Endothelial cell of umbilical vein (primary cell): ENCODE results near the gene SLC8A2.

Experiments used
- EZH2 ChIP-seq: IDR thresholded peaks from 2 replicates; pipeline ENCODE4 v1.6.1; 2012; ENCODE audit warnings: borderline replicate concordance, low read depth, mild to moderate bottlenecking, moderate library complexity, low read length, inconsistent platforms; ENCODE audit not compliant: severe bottlenecking
- JUN ChIP-seq: IDR thresholded peaks from 2 replicates; pipeline ENCODE4 v1.6.1; 2011; ENCODE audit warnings: borderline replicate concordance, low read depth; ENCODE audit not compliant: insufficient read length, insufficient read depth
- POLR2A ChIP-seq: IDR thresholded peaks from 2 replicates; pipeline ENCODE4 v1.6.1; 2012; ENCODE audit warnings: low read depth, mild to moderate bottlenecking, control low read depth, low read length
- POLR2AphosphoS5 ChIP-seq: IDR thresholded peaks from 2 replicates; pipeline ENCODE4 v1.6.1; 2012; ENCODE audit warnings: low read depth, mild to moderate bottlenecking, control low read depth, low read length, moderate library complexity; ENCODE audit not compliant: insufficient read depth
- TF ChIP-seq, protein P1 (sequence below), 2 donors: IDR thresholded peaks; 1 replicate in 1 of 2; 2 replicates in 1 of 2; pipeline ENCODE4 v1.5.1; 2011; ENCODE audit warnings: low read length in 2 of 2, mild to moderate bottlenecking in 2 of 2, moderate library complexity in 2 of 2, control low read depth in 1 of 2, inconsistent platforms in 1 of 2, low read depth in 1 of 2; ENCODE audit not compliant: insufficient read depth in 1 of 2; ENCODE audit errors: extremely low read depth in 1 of 2
- TF ChIP-seq, protein P2 (sequence below): IDR thresholded peaks from 2 replicates; pipeline ENCODE4 v1.6.1; 2011; ENCODE audit not compliant: insufficient read depth, insufficient read length

DNA sequence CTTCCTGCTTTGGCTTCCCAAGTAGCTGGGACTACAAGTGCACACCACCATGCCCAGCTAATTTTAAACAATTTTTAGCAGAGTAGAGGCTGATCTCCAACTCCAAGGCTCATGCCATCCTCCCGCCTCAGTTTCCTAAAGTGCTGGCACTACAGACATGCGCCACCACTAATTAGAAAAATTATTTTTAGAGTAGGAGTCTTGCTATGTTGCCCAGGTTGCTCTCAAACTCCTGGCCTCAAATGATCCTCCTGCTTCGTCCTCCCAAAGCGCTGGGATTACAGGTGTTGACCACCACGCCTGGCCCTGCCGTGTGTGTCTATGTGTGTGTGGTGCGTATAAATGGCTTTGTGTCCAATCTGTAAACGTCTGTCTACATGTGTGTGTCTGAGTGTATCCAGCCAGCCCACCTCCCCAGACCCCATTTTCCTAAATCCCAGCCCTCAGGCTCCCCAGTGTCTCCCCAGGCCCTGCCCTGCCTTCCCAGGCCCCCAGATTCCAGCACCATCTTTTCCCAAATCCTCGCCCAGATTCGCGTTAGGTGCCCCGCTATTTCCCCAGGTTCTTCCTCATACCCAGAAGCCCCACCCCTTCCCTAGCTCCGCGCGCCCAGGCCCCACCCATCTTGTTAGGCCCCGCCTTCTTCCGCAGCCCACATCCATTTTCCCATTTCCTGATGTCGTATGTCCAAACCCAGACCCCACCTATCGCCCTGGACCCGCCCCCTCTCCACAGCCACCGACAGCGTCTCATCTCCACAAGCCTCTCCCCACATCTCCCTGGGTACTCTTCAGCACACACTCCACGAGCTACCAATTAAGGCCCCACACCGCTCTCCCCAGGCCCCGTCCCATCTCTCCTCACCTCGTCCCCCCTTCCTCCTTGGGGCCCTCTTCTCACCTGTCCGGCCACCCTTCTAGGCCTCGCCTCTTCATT lies 24.9 kb downstream of the SLC8A2 start:
- TF ChIP-seq POLR2A, result no peak
- TF ChIP-seq, protein P1, sequence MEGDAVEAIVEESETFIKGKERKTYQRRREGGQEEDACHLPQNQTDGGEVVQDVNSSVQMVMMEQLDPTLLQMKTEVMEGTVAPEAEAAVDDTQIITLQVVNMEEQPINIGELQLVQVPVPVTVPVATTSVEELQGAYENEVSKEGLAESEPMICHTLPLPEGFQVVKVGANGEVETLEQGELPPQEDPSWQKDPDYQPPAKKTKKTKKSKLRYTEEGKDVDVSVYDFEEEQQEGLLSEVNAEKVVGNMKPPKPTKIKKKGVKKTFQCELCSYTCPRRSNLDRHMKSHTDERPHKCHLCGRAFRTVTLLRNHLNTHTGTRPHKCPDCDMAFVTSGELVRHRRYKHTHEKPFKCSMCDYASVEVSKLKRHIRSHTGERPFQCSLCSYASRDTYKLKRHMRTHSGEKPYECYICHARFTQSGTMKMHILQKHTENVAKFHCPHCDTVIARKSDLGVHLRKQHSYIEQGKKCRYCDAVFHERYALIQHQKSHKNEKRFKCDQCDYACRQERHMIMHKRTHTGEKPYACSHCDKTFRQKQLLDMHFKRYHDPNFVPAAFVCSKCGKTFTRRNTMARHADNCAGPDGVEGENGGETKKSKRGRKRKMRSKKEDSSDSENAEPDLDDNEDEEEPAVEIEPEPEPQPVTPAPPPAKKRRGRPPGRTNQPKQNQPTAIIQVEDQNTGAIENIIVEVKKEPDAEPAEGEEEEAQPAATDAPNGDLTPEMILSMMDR (IDR thresholded peaks at IDR 0.05; ENCODE audit: extremely low read depth in 1 of 2, insufficient read depth in 1 of 2, low read depth in 1 of 2, low read length in 2 of 2), result no peak
- TF ChIP-seq JUN, result no peak
- no peak for TF ChIP-seq POLR2AphosphoS5
- TF ChIP-seq EZH2, result no peak
- TF ChIP-seq, protein P2, sequence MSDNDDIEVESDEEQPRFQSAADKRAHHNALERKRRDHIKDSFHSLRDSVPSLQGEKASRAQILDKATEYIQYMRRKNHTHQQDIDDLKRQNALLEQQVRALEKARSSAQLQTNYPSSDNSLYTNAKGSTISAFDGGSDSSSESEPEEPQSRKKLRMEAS, result no peak
